NCI-H446 treated with DMSO at 0.1 percent for 48 hours (cell line): ENCODE results near the gene DPYD.

Source experiments
- DNase-seq: peaks from one replicate; lab custom pipeline; 2025; lab: John Stamatoyannopoulos, UW

The DPYD gene

GRCh38 chr1:97533358-97533757, 387.5 kb downstream of the DPYD start:
- DNase-seq: no peak

GRCh38 chr1:97529600-97529999, 391.2 kb downstream of the DPYD start:
- DNase-seq: no peak

GRCh38 chr1:97524211-97524610, 396.6 kb downstream of the DPYD start:
- no peak for DNase-seq

- DNase-seq: no peak
Measured at GRCh38 chr1:97516588-97516987, 404.2 kb downstream of the DPYD start.

- DNase-seq: no peak
Measured at GRCh38 chr1:97508653-97509218, 412.1 kb downstream of the DPYD start.

GRCh38 chr1:97507863-97508262, 413.0 kb downstream of the DPYD start:
- no peak for DNase-seq

GRCh38 chr1:97506368-97506767, 414.5 kb downstream of the DPYD start:
- no peak for DNase-seq

- no peak for DNase-seq
Measured at GRCh38 chr1:97505816-97506215, 415.0 kb downstream of the DPYD start.

GRCh38 chr1:97505289-97505688, 415.5 kb downstream of the DPYD start:
- no peak for DNase-seq

- no peak for DNase-seq
Measured at GRCh38 chr1:97502360-97502759, 418.5 kb downstream of the DPYD start.

GRCh38 chr1:97501628-97502027, 419.2 kb downstream of the DPYD start:
- DNase-seq: no peak

GRCh38 chr1:97500760-97501159, 420.1 kb downstream of the DPYD start:
- no peak for DNase-seq

- no peak for DNase-seq
Measured at GRCh38 chr1:97499667-97500066, 421.2 kb downstream of the DPYD start.

GRCh38 chr1:97489834-97490233, 431.0 kb downstream of the DPYD start:
- no peak for DNase-seq

- DNase-seq: no peak
Measured at GRCh38 chr1:97488530-97488929, 432.3 kb downstream of the DPYD start.

- DNase-seq: no peak
Measured at GRCh38 chr1:97482022-97482421, 438.8 kb downstream of the DPYD start.

GRCh38 chr1:97467445-97467844, 453.4 kb downstream of the DPYD start:
- DNase-seq: no peak

GRCh38 chr1:97464305-97464704, 456.5 kb downstream of the DPYD start:
- DNase-seq: no peak

GRCh38 chr1:97461782-97462181, 459.1 kb downstream of the DPYD start:
- DNase-seq: no peak

- DNase-seq: no peak
Measured at GRCh38 chr1:97457446-97458089, 463.3 kb downstream of the DPYD start.

GRCh38 chr1:97451944-97452343, 468.9 kb downstream of the DPYD start:
- no peak for DNase-seq

GRCh38 chr1:97451046-97451826, 469.6 kb downstream of the DPYD start:
- DNase-seq: no peak

- no peak for DNase-seq
Measured at GRCh38 chr1:97441966-97442365, 478.9 kb downstream of the DPYD start.

GRCh38 chr1:97433824-97434177, 487.0 kb downstream of the DPYD start:
- no peak for DNase-seq
